Mesothelial cell of epicardium (in vitro differentiated cells): ENCODE measurements around the gene GPC6. TPM values are rescaled to one million over a fixed set of nuclear protein-coding genes. Genes with fewer than 3 reads are reported as not detected.
A peak's percentile ranks its signal among the peaks of the same experiment; 100 is the strongest.

Experiments
- DNase-seq, 2 experiments: peaks; one replicate each; pipeline ENCODE4 v3.0.0; 2021; ENCODE audit warnings: low spot score in 2 of 2; ENCODE audit not compliant: unreplicated experiment in 2 of 2
- H3K27ac Mint-ChIP-seq: 2 replicates; pipeline ENCODE4 v1.8.0; 2021; ENCODE audit warnings: mixed read lengths
- H3K27me3 Mint-ChIP-seq: 2 replicates; pipeline ENCODE4 v1.8.0; 2021; ENCODE audit warnings: low read depth, mixed read lengths
- H3K36me3 Mint-ChIP-seq: 2 replicates; pipeline ENCODE4 v1.8.0; 2021; ENCODE audit warnings: mixed read lengths
- H3K4me1 Mint-ChIP-seq: 2 replicates; pipeline ENCODE4 v1.8.0; 2021; ENCODE audit warnings: mixed read lengths
- H3K4me3 Mint-ChIP-seq: 2 replicates; pipeline ENCODE4 v1.8.0; 2021; ENCODE audit warnings: mild to moderate bottlenecking, moderate library complexity, mixed read lengths
- H3K9me3 Mint-ChIP-seq: 2 replicates; pipeline ENCODE4 v1.8.0; 2021; ENCODE audit warnings: mixed read lengths
- total RNA-seq: library from RNA; stranded (reverse); gene quantifications from 3 replicates; pipeline ENCODE4 v1.2.1, GENCODE V29; 2021
- TF ChIP-seq, protein P1 (sequence below): fragments of 200-600 bp; sonication (generic); IDR thresholded peaks from one replicate; pipeline ENCODE4 v1.5.0; 2021; ENCODE audit warnings: antibody characterized with exemption; ENCODE audit not compliant: unreplicated experiment

The GPC6 gene
- total RNA-seq, 1 donor from 2014 or later, result 112 TPM

DNA sequence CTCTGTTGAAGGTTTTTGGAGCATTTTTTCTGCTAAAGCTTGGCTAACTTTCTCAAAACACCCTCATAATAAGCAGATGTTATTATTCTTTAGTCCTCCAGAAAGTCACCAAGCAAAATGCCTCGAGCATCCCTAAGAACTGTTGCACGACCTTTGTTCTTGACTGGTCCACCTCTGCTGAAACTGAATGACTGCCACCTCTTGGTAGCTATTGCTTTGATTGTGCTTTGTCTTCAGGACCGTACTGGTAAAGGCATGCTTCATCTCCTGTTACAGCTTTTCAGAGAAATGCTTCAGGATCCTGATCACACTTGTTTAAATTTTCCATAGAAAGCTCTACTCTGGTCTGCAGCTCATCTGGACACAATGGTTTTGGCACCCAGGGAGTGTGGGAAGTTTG, 998.1 kb downstream of the GPC6 start:
- H3K27me3 Mint-ChIP-seq, result no peaks in the 10 kb centered on the region
- peaks cover 2% of the 10 kb centered on the region for H3K9me3 Mint-ChIP-seq
- no peak for DNase-seq
- H3K4me3 Mint-ChIP-seq, result no peak overlapping the region
- H3K27ac Mint-ChIP-seq, result no peak overlapping the region
- H3K36me3 Mint-ChIP-seq, result peaks cover 19% of the 10 kb centered on the region
- TF ChIP-seq, protein P1, sequence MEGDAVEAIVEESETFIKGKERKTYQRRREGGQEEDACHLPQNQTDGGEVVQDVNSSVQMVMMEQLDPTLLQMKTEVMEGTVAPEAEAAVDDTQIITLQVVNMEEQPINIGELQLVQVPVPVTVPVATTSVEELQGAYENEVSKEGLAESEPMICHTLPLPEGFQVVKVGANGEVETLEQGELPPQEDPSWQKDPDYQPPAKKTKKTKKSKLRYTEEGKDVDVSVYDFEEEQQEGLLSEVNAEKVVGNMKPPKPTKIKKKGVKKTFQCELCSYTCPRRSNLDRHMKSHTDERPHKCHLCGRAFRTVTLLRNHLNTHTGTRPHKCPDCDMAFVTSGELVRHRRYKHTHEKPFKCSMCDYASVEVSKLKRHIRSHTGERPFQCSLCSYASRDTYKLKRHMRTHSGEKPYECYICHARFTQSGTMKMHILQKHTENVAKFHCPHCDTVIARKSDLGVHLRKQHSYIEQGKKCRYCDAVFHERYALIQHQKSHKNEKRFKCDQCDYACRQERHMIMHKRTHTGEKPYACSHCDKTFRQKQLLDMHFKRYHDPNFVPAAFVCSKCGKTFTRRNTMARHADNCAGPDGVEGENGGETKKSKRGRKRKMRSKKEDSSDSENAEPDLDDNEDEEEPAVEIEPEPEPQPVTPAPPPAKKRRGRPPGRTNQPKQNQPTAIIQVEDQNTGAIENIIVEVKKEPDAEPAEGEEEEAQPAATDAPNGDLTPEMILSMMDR, result no peak
- peaks cover 4% of the 10 kb centered on the region for H3K4me1 Mint-ChIP-seq

DNA sequence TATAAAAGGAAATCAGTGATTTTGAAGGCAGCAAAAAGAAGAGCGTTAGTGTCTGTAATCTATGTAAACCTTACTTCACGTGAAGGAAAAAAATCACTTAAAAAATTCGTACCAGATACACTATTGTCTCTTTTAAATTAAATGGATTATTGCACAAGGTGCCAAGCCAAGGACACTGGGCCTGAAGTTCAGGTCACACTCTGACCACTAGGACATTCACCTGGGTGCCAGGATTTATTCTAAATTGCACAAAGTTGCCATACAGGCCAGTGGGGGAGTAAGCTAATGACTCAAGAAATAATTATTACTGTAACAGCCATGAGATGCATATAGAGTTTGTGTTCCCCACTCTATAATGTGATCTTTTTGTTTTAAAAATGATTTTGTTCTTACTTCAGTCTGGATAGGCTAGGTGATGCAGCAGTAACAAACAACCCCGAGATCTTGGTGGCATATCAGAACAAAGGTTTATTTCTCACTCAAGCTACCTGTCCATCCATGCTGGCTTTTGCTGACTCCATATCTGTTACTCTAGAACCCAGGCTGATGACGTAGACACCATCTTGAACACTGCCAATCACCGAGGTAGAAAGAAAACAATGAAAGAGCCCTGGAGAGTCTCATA, 1000.8 kb downstream of the GPC6 start:
- no peaks in the 10 kb centered on the region for H3K27me3 Mint-ChIP-seq
- H3K36me3 Mint-ChIP-seq, result peaks cover 19% of the 10 kb centered on the region
- no peak overlapping the region for H3K27ac Mint-ChIP-seq
- H3K9me3 Mint-ChIP-seq, result peaks cover 5% of the 10 kb centered on the region
- TF ChIP-seq, protein P1, result no peak
- peaks cover 4% of the 10 kb centered on the region for H3K4me1 Mint-ChIP-seq
- H3K4me3 Mint-ChIP-seq, result no peak overlapping the region
- no peak for DNase-seq

DNA sequence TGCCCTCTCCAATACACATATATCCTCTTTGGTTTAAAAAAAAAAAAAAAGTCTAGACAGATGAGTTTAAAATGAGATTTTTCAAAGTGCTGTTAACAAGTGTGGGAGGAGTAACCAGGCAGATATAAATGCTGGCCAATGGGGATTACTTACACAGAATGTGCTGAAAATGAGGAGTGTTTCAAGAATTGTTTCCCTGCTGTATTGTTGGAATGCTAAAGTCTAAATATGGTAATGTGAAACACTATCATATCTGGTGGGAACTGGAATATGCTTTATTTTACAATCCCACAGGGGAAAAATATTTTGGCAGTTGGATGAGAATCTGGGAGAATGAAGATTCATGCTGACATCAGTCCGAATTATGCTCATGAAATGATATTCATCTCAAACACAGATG, 1002.2 kb downstream of the GPC6 start:
- Mint-ChIP-seq H3K4me1 (peaks cover 7% of the 10 kb centered on the region), H3K36me3 (peaks cover 19% of the 10 kb centered on the region), H3K27me3 (no peaks in the 10 kb centered on the region), H3K27ac (peak overlapping the region; percentile 50), H3K4me3 (no peak overlapping the region), H3K9me3 (peaks cover 5% of the 10 kb centered on the region)
- TF ChIP-seq, protein P1, result no peak
- no peak for DNase-seq

DNA sequence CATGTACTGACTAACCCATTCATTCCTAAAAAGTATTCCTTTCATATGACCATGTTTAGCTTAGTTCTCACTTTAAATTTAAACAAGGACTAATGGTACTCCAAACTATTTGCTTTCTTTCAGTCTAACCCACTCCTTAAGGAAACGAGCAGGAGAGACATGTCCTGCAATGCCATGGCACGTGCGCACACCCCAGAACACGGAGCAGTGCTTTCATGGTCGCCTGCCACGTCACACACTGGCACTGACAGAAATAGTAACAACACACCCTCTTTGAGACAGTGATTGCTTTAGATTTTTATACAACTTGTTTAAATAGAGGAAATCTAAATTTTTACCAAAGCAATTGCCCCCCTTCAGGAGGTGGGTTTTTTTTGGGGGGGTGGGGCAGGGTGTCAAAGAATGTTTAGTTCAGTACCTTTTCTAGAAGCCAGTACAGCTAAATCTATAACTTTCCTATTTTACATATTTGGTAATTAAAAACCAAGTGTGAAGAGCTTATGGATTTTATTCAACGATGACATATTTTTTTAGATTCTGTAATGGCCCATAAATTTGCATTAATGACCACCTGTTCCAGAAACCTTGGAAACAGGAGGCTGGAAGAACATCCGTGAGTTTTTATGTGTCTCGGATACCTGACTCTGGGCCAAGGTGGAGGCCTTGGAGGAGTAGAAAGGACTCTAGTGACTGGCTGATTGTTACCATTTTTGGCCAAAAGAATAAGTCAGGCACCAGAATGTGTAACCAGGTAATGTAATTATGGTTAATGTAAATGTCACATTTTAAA, 1005.7 kb downstream of the GPC6 start:
- Mint-ChIP-seq H3K9me3 (peaks cover 5% of the 10 kb centered on the region), H3K36me3 (peaks cover 15% of the 10 kb centered on the region), H3K4me1 (peaks cover 12% of the 10 kb centered on the region), H3K27me3 (no peaks in the 10 kb centered on the region), H3K4me3 (no peak overlapping the region), H3K27ac (no peak overlapping the region)
- no peak for DNase-seq
- TF ChIP-seq, protein P1, result no peak

DNA sequence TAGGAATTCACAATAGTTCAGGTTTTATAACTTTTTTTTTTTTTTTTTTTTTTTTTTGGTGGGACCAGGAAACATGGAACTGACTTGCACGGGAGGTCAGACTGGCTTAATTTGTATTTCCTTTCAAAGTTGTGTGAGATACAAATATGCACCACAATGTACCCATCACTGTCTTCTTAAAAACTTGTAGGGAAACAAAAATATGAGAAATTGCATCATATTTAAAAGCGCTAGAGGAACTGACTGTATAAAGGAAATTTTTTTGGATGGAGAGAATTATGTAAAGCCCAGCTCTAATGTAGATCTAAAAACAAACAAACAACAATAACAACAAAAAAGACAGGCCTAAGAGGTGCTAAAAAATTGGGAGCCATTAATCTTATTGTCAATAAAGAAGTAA, 1006.3 kb downstream of the GPC6 start:
- Mint-ChIP-seq H3K27ac (no peak overlapping the region), H3K36me3 (peaks cover 9% of the 10 kb centered on the region), H3K9me3 (peaks cover 5% of the 10 kb centered on the region), H3K27me3 (no peaks in the 10 kb centered on the region), H3K4me1 (peaks cover 12% of the 10 kb centered on the region), H3K4me3 (no peak overlapping the region)
- TF ChIP-seq, protein P1, result no peak
- DNase-seq, result no peak
